ENCODE data around the gene BLCAP. TPM values are rescaled to one million over a fixed set of nuclear protein-coding genes. Genes with fewer than 3 reads are reported as not detected.

BLCAP gene
- total and polyA plus RNA-seq, 2 donors (not counting 3 experiments of a cell fraction or from before 2014, with no cell fraction given), result 90.3 to 196 TPM

GRCh38 chr20:37543828-37544227, 16.2 kb upstream of the BLCAP start:
- Histone ChIP-seq H3K9ac (replicated peaks; ENCODE audit: extremely low read depth, insufficient read depth, low read length) (no peak overlapping the region), H3K4me3 (replicated peaks in 1 of 3; ENCODE audit: insufficient read depth in 1 of 3, low read depth in 1 of 3, low read length in 3 of 3) (no peak overlapping the region), H3K9me1 (replicated peaks; ENCODE audit: control insufficient read depth, extremely low read depth, insufficient read depth, low read length) (no peaks in the 10 kb centered on the region), H3K4me1 (ENCODE audit: control insufficient read depth, extremely low read depth, insufficient read depth, low read length) (peaks cover 11% of the 10 kb centered on the region), H2AFZ (ENCODE audit: low read depth, low read length) (no peak overlapping the region), H4K20me1 (replicated peaks; ENCODE audit: control insufficient read depth, extremely low read depth, insufficient read depth, low read length) (no peaks in the 10 kb centered on the region), H3K4me2 (ENCODE audit: insufficient read depth, low read length) (no peak overlapping the region), H3K27me3 (ENCODE audit: control insufficient read depth in 2 of 2, insufficient read depth in 2 of 2, low read length in 2 of 2) (peaks cover 3 to 7% of the 10 kb centered on the region in 2 experiments), H3K79me2 (ENCODE audit: control insufficient read depth, insufficient read depth, low read length) (no peaks in the 10 kb centered on the region), H3K9me3 (replicated peaks; ENCODE audit: control insufficient read depth, insufficient read depth, low read length) (no peaks in the 10 kb centered on the region), H3K36me3 (ENCODE audit: control insufficient read depth in 2 of 2, extremely low read depth in 1 of 2, insufficient read depth in 2 of 2, low read length in 2 of 2) (no peaks in the 10 kb centered on the region), H3K27ac (ENCODE audit: insufficient read depth, low read depth, low read length) (no peak overlapping the region)
- intact Hi-C loops (cut with micrococcal nuclease) (no loop called here), dilution Hi-C loops (cut with MboI; ENCODE audit: extremely low pct_ligation_motif_present, low sequenced_read_pairs) (no loop called here)
- DNase-seq (ENCODE audit: low read depth, low spot score) (peak; percentile 55), FAIRE-seq (no peak)
- TF ChIP-seq FOS (IDR thresholded peaks at IDR 0.05; ENCODE audit: borderline replicate concordance, insufficient read depth, low read length) (no peak), EZH2 (IDR thresholded peaks at IDR 0.05; ENCODE audit: borderline replicate concordance, low read depth, low read length, severe bottlenecking) (no peak), CTCF (IDR thresholded peaks at IDR 0.05; ENCODE audit: extremely low read depth in 1 of 2, insufficient read depth in 1 of 2, low read depth in 1 of 2, low read length in 2 of 2) (peak; percentile 14 to 43), JUN (IDR thresholded peaks at IDR 0.05; ENCODE audit: borderline replicate concordance, insufficient read depth, insufficient read length, low read depth) (no peak), MYC (IDR thresholded peaks at IDR 0.05; ENCODE audit: low read depth, low read length) (no peak)
- TF ChIP-seq, protein P1, sequence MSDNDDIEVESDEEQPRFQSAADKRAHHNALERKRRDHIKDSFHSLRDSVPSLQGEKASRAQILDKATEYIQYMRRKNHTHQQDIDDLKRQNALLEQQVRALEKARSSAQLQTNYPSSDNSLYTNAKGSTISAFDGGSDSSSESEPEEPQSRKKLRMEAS (IDR thresholded peaks at IDR 0.05; ENCODE audit: insufficient read depth, insufficient read length), result no peak
- POLR2A ChIA-PET, result no interaction called here
- BruUV-seq (replicated peaks), result no TSS peak
- CTCF ChIA-PET, result interaction anchor here (0.6 to 1.7 kb wide), 13 partner anchors 9 to 865 kb away, joined by 3 to 14 read pairs (median 4); no protein-coding TSS in a partner anchor
